HUDEP-2 (cell line): ENCODE results near the gene CELA1.
A peak's percentile ranks its signal among the peaks of the same experiment; 100 is the strongest.
"Not testable (repeated sequence)": the region's sequence is repeated elsewhere in the genome, so short reads cannot be mapped to it uniquely, and the experiment has no call there.

Experiments
- DNase-seq, 76 experiments: peaks; one replicate each; lab custom pipeline; 2025; ENCODE audit not compliant: unreplicated experiment in 76 of 76; lab: John Stamatoyannopoulos, UW

CELA1 gene

GRCh38 chr12:51320695-51321320 lies 25.7 kb downstream of the CELA1 start:
- DNase-seq = peak in 5 of 76 experiments; percentile 4 to 15 (median 10)

GRCh38 chr12:51320311-51320694 lies 26.2 kb downstream of the CELA1 start:
- DNase-seq = no peak

- peak in 2 of 76 experiments; percentile 13 to 14 for DNase-seq
Measured at GRCh38 chr12:51318846-51319599, 27.5 kb downstream of the CELA1 start.

- DNase-seq = not testable (repeated sequence)
Measured at GRCh38 chr12:51318057-51318806, 28.2 kb downstream of the CELA1 start.

- DNase-seq = no peak
Measured at GRCh38 chr12:51311389-51311788, 35.1 kb downstream of the CELA1 start.

- no peak for DNase-seq
Measured at GRCh38 chr12:51307655-51308593, 38.6 kb downstream of the CELA1 start.

GRCh38 chr12:51306507-51306906 lies 40.0 kb downstream of the CELA1 start:
- DNase-seq = no peak

- not testable (repeated sequence) for DNase-seq
Measured at GRCh38 chr12:51300768-51301167, 45.7 kb downstream of the CELA1 start.

GRCh38 chr12:51295651-51296050 lies 50.8 kb downstream of the CELA1 start:
- no peak for DNase-seq

GRCh38 chr12:51294097-51294496 lies 52.4 kb downstream of the CELA1 start:
- not testable (repeated sequence) for DNase-seq

- no peak for DNase-seq
Measured at GRCh38 chr12:51293696-51294095, 52.8 kb downstream of the CELA1 start.

GRCh38 chr12:51291603-51292513 lies 54.6 kb downstream of the CELA1 start:
- peak in 2 of 76 experiments; percentile 1 to 5 for DNase-seq

- no peak for DNase-seq
Measured at GRCh38 chr12:51285843-51286242, 60.6 kb downstream of the CELA1 start.

- DNase-seq = no peak
Measured at GRCh38 chr12:51281202-51281924, 65.1 kb downstream of the CELA1 start.
